Epithelial cell of esophagus (primary cell): ENCODE measurements around the gene PPARA.
"Not testable (repeated sequence)": the region's sequence is repeated elsewhere in the genome, so short reads cannot be mapped to it uniquely, and the experiment has no call there.

Source experiments
- DNase-seq: peaks from one replicate; pipeline ENCODE4 v3.0.0; 2010; ENCODE audit warnings: low read depth
- H3K4me3 ChIP-seq: 2 replicates; pipeline ENCODE4 v1.5.1; 2011; ENCODE audit warnings: mild to moderate bottlenecking, low read length, control low read depth
- TF ChIP-seq, protein P1 (sequence below): IDR thresholded peaks from 2 replicates; pipeline ENCODE4 v1.5.1; 2011; ENCODE audit warnings: low read depth, mild to moderate bottlenecking, low read length, control low read depth, inconsistent platforms; ENCODE audit not compliant: insufficient read depth; ENCODE audit errors: missing control alignments

PPARA gene

DNA sequence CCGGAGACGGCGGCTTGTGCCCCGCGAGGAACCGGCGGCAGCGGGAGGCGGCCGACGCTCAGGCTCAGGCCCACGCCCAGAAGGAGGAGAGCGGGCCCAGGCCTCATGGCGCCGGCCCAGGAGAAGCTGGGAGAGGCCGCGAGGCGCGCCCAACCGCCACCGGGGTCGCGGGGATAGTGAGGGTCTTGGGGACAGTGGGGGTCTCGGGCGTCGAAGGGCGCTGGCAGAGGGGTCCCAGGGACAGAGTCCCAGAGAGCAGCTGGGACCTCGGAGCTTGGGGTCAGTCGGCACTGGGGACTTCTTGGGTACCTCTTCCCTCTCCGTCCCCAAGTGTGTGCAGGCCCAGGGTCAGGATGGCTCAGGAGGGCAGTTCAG, 112.9 kb downstream of the PPARA start, which contains the start of gene PKDREJ:
Gene PKDREJ, minus strand, starts transcription at position 128 of the 375 bp plus-strand sequence. Its CDS starts 21 bp downstream, at position 107.
- TF ChIP-seq, protein P1, sequence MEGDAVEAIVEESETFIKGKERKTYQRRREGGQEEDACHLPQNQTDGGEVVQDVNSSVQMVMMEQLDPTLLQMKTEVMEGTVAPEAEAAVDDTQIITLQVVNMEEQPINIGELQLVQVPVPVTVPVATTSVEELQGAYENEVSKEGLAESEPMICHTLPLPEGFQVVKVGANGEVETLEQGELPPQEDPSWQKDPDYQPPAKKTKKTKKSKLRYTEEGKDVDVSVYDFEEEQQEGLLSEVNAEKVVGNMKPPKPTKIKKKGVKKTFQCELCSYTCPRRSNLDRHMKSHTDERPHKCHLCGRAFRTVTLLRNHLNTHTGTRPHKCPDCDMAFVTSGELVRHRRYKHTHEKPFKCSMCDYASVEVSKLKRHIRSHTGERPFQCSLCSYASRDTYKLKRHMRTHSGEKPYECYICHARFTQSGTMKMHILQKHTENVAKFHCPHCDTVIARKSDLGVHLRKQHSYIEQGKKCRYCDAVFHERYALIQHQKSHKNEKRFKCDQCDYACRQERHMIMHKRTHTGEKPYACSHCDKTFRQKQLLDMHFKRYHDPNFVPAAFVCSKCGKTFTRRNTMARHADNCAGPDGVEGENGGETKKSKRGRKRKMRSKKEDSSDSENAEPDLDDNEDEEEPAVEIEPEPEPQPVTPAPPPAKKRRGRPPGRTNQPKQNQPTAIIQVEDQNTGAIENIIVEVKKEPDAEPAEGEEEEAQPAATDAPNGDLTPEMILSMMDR = no peak
- H3K4me3 ChIP-seq = no peak within 1 kb of the TSS
- DNase-seq = no peak

DNA sequence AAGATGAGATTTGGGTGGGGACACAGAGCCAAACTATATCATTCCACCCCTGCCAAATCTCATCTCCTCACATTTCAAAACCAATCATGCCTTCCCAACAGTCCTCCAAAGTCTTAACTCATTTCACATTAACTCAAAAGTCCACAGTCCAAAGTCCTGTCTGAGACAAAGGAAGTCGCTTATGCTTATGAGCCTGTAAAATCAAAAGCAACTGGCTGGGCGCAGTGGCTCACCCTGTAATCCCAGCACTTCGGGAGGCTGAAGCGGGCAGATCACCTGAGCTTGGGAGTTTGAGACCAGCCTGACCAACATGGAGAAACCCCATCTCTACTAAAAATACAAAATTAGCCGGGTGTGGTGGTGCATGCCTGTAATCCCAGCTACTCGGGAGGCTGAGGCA, 114.2 kb downstream of the PPARA start:
- DNase-seq, H3K4me3 ChIP-seq: not testable (repeated sequence)

DNA sequence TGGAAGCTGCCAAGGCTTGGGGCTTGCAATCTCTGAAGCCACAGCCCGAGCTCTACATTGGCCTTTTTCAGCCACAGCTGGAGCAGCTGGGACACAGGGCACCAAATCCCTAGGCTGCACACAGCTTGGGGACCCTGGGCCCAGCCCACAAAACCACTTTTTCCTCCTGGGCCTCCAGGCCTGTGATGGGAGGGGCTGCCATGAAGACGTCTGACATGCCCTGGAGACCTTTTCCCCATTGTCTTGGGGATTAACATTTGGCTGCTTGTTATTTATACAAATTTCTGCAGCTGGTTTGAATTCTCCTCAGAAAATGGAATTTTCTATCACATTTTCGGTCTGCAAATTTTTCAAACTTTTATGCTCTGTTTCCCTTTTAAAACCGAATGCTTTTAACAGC, 115.3 kb downstream of the PPARA start:
- not testable (repeated sequence) for H3K4me3 ChIP-seq, DNase-seq

DNA sequence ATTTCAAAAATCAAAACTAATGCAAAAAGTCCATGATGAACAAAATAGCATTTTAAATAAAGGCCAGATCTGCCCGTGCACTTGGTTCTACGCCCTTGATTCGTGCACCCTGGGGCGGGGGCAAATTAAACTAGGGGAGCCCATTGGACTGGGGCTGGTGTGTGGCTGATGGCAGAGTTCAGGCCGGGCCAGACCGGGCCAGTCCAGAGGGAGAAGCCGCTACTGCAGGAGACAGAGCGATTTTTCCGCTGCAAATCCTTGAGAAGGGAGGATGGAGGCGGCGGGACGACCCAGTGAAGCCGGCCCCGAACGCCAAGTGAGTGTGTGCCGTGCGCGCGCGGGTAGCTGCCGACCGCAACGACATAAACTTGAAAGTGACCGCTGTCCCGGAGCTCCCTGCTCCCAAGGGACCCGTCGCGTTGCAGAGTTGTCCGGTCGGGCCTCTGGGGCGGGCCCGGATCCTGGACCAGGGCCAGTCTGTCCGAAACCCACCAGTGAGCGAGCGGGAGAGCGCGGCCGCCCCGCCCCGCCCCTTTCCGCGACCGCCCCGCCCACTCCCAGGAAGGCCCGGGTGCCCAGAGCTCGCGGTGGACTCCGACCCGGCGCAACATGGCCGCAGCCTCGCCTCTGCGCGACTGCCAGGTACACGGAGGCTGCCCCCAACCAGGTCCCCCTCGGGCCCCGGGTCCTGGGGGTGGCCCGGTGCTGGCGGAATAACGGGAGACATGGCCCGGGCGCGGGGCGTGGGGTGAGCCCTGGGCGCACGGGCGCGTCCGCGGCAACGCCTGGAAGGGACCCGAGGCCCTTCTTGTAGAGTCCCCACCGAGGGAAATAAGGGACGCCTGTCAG, 117.3 kb downstream of the PPARA start, which contains the start of gene TTC38:
Gene TTC38, plus strand, starts transcription at position 578 of the 849 bp plus-strand sequence. Its CDS starts 32 bp downstream, at position 610.
- peak; percentile 72 for DNase-seq
- peak within 1 kb of the TSS; percentile 60 for H3K4me3 ChIP-seq
- TF ChIP-seq, protein P1 = no peak

DNA sequence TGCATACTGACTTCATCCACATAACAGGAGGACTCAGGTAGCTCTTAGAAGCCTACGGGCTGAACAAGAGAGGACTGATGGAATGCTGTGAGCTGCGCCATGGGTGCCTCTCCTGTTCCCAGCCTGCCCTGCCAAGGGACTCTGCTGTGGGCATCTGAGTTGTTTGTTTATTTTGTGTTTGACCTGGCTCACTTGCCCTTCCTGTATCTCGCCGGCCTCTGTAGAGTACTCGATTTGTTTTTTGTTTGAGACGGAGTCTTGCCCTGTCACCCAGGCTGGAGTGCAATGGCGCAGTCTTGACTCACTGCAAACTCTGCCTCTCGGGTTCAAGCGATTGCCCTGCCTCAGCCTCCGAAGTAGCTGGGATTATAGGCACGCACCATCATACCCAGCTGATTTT, 119.2 kb downstream of the PPARA start:
- DNase-seq = no peak
- H3K4me3 ChIP-seq = no peak overlapping the region
- TF ChIP-seq, protein P1 = no peak

DNA sequence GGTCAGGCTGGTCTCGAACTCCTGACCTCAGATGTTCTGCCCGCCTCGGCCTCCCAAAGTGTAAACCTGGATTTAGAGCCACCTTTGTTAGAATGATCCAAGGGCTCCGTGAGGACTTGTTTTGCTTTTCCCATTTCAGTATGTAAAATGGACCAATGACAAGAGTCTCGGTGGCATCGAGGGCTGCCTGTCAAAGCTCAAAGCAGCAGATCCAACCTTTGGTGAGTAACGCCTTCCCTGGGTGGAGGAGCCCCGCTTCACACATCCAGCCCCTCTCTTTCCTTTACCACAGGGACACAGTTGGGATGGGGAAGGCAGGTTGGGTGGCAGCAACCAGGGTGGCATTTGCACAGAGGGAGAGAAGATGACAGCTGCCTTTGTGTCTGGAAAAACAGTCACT, 121.9 kb downstream of the PPARA start:
- TF ChIP-seq, protein P1 = no peak
- no peak for DNase-seq
- H3K4me3 ChIP-seq = no peak overlapping the region

DNA sequence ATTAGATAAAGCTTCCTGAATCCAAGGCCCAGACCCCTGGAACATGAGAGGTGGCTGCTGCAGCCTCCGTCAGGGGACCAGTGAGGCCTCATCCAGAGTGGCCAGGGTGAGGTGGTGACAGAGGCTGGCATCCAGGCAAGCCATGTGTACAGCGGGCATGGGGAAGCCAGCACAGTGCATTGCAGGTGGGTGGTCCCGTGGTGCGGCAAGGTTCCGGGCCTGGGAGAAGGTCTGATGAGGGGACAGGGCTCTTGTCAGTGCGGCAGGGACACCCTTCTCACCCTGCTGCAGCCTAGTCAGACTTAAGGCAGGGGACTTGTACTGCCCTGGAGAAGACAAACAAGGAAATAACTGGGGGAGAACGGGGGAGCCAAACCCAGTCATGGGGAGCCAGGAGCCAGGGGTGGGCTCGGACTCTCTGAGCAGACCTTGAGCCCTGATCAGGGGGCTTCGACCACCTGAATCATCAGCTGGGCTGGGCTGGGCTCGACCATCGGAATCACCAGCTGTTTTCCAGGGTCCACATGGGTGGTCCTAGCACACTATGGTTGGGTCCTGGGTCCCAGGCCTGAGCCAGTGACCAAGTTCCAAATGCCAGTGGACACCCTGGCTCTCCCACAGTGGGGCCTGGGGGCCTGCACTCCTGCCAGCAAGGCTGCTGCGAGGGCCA, 122.6 kb downstream of the PPARA start:
- TF ChIP-seq, protein P1 = no peak
- DNase-seq = no peak
- H3K4me3 ChIP-seq = no peak overlapping the region
